ENCODE results near the gene TTR.

The TTR gene

DNA sequence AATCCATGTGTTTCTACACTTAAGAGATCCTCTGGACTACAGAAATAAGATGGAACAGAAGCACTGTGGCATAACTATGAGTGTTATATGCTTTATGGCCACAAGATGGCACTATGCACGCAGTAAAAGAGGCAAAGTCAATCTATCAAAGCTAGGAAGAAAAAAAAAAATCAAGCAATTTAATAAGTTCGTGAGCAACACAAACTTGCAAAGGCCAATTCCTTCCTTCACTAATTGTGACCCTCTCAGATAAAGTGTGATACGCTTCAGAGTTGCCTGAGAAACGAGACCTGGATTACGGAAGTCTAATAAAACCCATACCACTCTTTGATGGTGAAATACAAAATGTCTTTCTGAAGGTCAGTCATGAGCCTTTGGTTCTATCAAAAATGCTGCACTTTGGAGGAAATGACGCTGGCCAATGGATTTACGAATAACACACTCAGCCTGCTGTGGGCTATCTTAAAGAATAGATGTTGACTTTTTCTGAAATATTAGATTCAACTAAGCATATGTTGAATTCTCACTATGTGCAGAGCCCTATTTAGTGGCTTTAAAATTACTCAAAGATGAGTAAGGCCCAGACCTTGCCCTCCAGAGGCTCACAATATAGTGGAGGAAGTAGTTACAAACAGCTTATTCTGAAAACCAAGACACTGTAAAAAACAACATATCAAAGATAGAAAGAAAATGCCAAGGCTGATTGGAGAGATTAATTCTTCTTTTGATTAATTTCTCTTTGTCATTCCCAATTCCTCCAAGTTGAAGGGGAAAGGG, 35.5 kb upstream of the TTR start:
- TF ChIP-seq SPI1 (IDR thresholded peaks at IDR 0.05; ENCODE audit: borderline replicate concordance, low read depth) = no peak
- TF ChIP-seq, protein P1, sequence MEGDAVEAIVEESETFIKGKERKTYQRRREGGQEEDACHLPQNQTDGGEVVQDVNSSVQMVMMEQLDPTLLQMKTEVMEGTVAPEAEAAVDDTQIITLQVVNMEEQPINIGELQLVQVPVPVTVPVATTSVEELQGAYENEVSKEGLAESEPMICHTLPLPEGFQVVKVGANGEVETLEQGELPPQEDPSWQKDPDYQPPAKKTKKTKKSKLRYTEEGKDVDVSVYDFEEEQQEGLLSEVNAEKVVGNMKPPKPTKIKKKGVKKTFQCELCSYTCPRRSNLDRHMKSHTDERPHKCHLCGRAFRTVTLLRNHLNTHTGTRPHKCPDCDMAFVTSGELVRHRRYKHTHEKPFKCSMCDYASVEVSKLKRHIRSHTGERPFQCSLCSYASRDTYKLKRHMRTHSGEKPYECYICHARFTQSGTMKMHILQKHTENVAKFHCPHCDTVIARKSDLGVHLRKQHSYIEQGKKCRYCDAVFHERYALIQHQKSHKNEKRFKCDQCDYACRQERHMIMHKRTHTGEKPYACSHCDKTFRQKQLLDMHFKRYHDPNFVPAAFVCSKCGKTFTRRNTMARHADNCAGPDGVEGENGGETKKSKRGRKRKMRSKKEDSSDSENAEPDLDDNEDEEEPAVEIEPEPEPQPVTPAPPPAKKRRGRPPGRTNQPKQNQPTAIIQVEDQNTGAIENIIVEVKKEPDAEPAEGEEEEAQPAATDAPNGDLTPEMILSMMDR (IDR thresholded peaks at IDR 0.05; ENCODE audit: insufficient read depth, low read length) = peak; percentile 72
- no peak overlapping the region for H3K27ac ChIP-seq (replicated peaks)

DNA sequence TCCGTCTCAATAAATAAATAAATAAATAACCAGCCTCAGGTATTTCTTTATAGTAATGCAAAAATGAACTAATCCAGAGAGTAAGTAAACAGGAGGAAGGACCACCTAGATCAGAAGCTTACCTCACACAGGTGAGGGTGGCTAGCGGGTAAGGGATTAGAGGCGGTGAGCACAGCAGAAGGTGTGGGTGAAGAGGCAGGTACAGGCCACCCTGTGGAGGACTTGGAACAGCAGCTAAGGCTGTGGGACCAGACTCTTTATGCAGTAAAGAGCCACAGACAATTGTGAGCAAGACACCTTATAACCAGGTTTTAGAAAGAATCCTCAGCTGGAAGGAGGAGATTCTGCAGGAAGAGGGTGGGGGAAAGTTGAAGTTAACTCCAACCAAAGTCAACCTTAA, 34.2 kb upstream of the TTR start:
- H3K4me3 ChIP-seq (replicated peaks; ENCODE audit: insufficient read depth, low read length) = no peak overlapping the region
- TF ChIP-seq SPI1 (IDR thresholded peaks at IDR 0.05; ENCODE audit: borderline replicate concordance, low read depth) = no peak
- TF ChIP-seq POLR2AphosphoS5 (IDR thresholded peaks at IDR 0.05; ENCODE audit: low read depth) = no peak
- TF ChIP-seq GABPA (IDR thresholded peaks at IDR 0.05; ENCODE audit: low read depth) = no peak
- TF ChIP-seq, protein P1 (IDR thresholded peaks at IDR 0.05; ENCODE audit: insufficient read depth, low read length) = no peak
- TF ChIP-seq, protein P2, sequence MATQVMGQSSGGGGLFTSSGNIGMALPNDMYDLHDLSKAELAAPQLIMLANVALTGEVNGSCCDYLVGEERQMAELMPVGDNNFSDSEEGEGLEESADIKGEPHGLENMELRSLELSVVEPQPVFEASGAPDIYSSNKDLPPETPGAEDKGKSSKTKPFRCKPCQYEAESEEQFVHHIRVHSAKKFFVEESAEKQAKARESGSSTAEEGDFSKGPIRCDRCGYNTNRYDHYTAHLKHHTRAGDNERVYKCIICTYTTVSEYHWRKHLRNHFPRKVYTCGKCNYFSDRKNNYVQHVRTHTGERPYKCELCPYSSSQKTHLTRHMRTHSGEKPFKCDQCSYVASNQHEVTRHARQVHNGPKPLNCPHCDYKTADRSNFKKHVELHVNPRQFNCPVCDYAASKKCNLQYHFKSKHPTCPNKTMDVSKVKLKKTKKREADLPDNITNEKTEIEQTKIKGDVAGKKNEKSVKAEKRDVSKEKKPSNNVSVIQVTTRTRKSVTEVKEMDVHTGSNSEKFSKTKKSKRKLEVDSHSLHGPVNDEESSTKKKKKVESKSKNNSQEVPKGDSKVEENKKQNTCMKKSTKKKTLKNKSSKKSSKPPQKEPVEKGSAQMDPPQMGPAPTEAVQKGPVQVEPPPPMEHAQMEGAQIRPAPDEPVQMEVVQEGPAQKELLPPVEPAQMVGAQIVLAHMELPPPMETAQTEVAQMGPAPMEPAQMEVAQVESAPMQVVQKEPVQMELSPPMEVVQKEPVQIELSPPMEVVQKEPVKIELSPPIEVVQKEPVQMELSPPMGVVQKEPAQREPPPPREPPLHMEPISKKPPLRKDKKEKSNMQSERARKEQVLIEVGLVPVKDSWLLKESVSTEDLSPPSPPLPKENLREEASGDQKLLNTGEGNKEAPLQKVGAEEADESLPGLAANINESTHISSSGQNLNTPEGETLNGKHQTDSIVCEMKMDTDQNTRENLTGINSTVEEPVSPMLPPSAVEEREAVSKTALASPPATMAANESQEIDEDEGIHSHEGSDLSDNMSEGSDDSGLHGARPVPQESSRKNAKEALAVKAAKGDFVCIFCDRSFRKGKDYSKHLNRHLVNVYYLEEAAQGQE (IDR thresholded peaks at IDR 0.05; ENCODE audit: insufficient replicate concordance, low read depth) = no peak

More for the DNA sequence above, 35.5 kb upstream of the TTR start:
- DNase-seq (ENCODE audit: low read depth in 1 of 2, low spot score in 1 of 2) = peak; percentile 27 to 58
- H3K27me3 ChIP-seq (ENCODE audit: insufficient read depth, poor library complexity, severe bottlenecking) = peaks cover 3% of the 10 kb centered on the region
- no peak overlapping the region for H3K4me3 ChIP-seq (replicated peaks; ENCODE audit: insufficient read depth, low read length)

DNA sequence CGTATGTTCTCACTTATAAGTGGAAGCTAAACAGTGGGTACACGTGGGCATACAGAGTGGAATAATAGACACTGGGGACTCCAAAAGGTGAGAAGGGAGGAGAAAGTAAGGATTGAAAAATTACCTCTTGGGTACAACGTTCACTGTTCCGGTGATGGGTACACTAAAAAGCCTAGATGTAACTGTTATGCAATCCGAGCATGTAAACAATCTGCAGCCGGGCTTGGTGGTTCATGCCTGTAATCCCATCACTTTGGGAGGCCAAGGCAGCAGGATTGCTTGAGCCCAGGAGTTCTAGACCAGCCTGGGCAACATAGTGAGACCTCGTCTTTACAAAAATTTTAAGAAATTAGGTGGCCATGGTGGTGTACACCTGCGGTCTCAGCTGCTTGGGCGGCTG, 33.1 kb upstream of the TTR start:
- Histone ChIP-seq H3K27me3 (ENCODE audit: insufficient read depth, poor library complexity, severe bottlenecking) (peaks cover 3% of the 10 kb centered on the region), H3K27ac (replicated peaks) (no peak overlapping the region), H3K4me3 (replicated peaks; ENCODE audit: insufficient read depth, low read length) (no peak overlapping the region)
- no peak for DNase-seq (ENCODE audit: low read depth in 1 of 2, low spot score in 1 of 2)
- TF ChIP-seq, protein P2 (IDR thresholded peaks at IDR 0.05; ENCODE audit: insufficient replicate concordance, low read depth) = no peak
- no peak for TF ChIP-seq POLR2AphosphoS5 (IDR thresholded peaks at IDR 0.05; ENCODE audit: low read depth)
- TF ChIP-seq GABPA (IDR thresholded peaks at IDR 0.05; ENCODE audit: low read depth) = no peak
- no peak for TF ChIP-seq SPI1 (IDR thresholded peaks at IDR 0.05; ENCODE audit: borderline replicate concordance, low read depth)
- TF ChIP-seq, protein P1 (IDR thresholded peaks at IDR 0.05; ENCODE audit: insufficient read depth, low read length) = no peak

More for the DNA sequence above, 34.2 kb upstream of the TTR start:
- DNase-seq (ENCODE audit: low read depth in 1 of 2, low spot score in 1 of 2) = no peak
- no peak overlapping the region for H3K27ac ChIP-seq (replicated peaks)
- H3K27me3 ChIP-seq (ENCODE audit: insufficient read depth, poor library complexity, severe bottlenecking) = peaks cover 3% of the 10 kb centered on the region

Data from HL-60 (cell line).